Ammon's horn (tissue), 1 donor: ENCODE measurements around the gene LIF.
"Not testable (repeated sequence)": the region's sequence is repeated elsewhere in the genome, so short reads cannot be mapped to it uniquely, and the experiment has no call there.

Source experiments
- DNase-seq: peaks from one replicate; pipeline ENCODE4 v3.0.0-alpha.2; 2016; ENCODE audit warnings: low spot score

Gene LIF

GRCh38 chr22:30241576-30242371 is 4.8 kb downstream of the LIF start:
- DNase-seq = no peak

- no peak for DNase-seq
Measured at GRCh38 chr22:30240541-30241417, 5.8 kb downstream of the LIF start.

GRCh38 chr22:30239488-30240405 is 6.8 kb downstream of the LIF start:
- no peak for DNase-seq

- no peak for DNase-seq
Measured at GRCh38 chr22:30238661-30239487, 7.7 kb downstream of the LIF start.

GRCh38 chr22:30238136-30238535 is 8.4 kb downstream of the LIF start:
- DNase-seq = no peak

GRCh38 chr22:30236875-30237274 is 9.7 kb downstream of the LIF start:
- DNase-seq = no peak

- DNase-seq = no peak
Measured at GRCh38 chr22:30235687-30236170, 10.8 kb downstream of the LIF start.

- DNase-seq = no peak
Measured at GRCh38 chr22:30234786-30235470, 11.6 kb downstream of the LIF start.

GRCh38 chr22:30234325-30234724 is 12.2 kb downstream of the LIF start:
- DNase-seq = not testable (repeated sequence)

GRCh38 chr22:30233582-30233981 is 13.0 kb downstream of the LIF start:
- DNase-seq = no peak

GRCh38 chr22:30232716-30233218 is 13.8 kb downstream of the LIF start:
- no peak for DNase-seq

- DNase-seq = no peak
Measured at GRCh38 chr22:30230787-30231461, 15.6 kb downstream of the LIF start.

- no peak for DNase-seq
Measured at GRCh38 chr22:30230330-30230729, 16.2 kb downstream of the LIF start.

- no peak for DNase-seq
Measured at GRCh38 chr22:30228509-30229359, 17.8 kb downstream of the LIF start.

- DNase-seq = no peak
Measured at GRCh38 chr22:30227438-30228228, 18.9 kb downstream of the LIF start.

- no peak for DNase-seq
Measured at GRCh38 chr22:30226192-30226832, 20.2 kb downstream of the LIF start.

- DNase-seq = no peak
Measured at GRCh38 chr22:30225220-30225927, 21.2 kb downstream of the LIF start.
